ENCODE results near the gene EDEM3.
"Not testable (repeated sequence)": the region's sequence is repeated elsewhere in the genome, so short reads cannot be mapped to it uniquely, and the experiment has no call there.

EDEM3 gene

GRCh38 chr1:184740344-184740743 is 14.3 kb downstream of the EDEM3 start:
- DNase-seq (ENCODE audit: low spot score), result no peak

DNA sequence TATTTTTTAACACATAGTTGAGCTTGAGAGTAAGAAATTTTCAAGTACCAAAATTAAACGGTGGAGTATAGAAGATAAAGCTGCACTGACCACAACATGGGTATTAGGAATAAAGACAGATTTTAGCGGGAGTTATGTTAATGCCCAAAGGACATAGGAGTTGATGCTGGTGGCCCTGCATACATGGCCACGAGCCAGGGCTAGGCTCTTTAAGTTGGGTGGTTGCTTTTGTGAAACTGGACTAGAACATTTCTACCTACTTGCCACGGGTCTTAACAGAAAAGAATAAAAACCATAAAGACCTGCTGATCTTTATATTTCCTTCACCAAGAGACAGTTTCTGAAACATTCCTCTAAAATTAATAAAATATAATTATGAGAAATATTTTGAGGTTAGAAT is 14.9 kb downstream of the EDEM3 start:
- no peak for DNase-seq (ENCODE audit: low spot score)

- no peak for DNase-seq (ENCODE audit: low spot score)
These were observed 15.6 kb downstream of the EDEM3 start for GRCh38 chr1:184739070-184739469.

- peak; percentile 21 for DNase-seq (ENCODE audit: low spot score)
These were observed 19.7 kb downstream of the EDEM3 start for GRCh38 chr1:184734980-184735379.

DNA sequence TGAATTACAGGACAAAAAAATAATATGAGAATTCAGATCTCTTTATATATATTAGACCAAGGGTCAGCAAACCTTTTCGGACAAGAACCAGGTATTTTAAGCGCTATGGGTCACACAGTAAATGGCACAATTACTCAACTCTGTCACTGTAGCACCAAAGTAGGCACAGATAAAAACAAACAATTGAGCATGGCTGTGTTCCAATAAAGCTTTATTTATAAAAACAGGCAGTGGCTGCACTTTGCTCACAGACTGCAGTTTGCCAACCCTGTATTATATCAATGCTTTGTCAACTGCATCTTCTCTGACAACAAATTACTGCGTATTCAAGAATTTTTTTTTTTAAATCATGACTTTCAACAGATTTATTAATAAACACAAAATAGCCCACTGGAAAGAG is 29.8 kb downstream of the EDEM3 start:
- DNase-seq (ENCODE audit: low spot score), result no peak

DNA sequence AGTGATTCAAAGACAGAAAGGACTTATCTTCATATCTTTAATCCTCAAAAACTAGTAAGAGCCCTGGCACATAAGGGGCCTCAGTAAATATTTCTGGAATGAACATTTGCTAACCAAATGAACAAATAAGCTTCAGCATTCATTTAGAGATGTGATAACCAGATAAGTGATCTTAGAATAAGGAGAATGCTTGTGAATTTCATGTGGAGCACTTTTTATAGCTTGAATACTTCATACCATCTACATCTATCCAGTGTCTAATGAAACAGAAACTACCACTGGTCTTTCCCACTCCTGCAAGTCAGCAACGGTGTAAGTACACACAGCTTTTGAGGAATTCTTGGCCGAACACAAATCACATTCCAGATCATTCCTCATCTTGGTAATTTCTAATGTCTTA is 38.5 kb downstream of the EDEM3 start:
- DNase-seq (ENCODE audit: low spot score), result no peak

- no peak for DNase-seq (ENCODE audit: low spot score)
These were observed 45.2 kb downstream of the EDEM3 start for GRCh38 chr1:184709418-184709817.

DNA sequence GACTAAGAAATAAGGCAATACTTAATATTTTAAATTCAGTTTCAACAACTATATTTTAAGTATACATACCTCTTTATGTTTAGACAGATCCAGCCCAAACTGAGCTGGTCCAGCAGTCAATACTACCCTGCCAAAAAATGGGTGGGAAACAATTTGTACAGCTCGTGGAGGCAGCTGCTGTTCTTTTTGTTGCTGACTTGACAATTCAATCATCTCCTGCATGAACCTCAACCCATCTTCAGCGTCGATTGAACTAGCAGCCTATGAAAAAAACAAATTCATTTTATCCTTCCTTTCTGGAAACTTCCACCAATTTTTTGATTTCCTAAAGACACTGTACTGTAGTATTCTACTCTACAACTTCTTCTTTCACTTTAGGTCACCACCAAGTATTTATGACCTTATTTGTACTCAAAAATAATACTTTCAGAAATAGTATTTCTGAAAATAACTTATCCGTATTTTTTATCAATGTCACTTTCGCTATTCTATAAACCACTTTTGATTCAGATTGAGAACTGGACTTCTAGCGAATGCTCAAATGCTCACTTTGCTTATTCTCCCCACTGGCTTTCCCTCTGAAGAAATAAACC is 46.5 kb downstream of the EDEM3 start:
- no peak for DNase-seq (ENCODE audit: low spot score)

DNA sequence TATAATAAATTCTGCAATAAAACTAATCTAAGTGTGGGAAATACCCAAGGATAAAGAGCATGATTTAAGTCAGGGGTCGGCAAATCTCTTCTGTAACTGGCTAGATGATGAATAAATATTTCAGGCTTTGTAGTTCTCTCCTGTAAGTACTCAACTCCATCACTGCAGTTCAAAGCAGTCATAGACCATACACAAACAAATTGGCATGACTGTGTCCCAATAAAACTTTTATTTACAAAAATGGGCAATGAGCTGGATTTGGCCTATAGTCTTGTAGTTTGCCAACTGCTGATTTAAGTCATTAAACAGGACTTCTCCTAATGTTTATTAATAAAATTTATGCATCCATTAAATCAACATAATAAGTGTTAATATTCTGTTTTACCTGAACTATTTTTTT is 49.4 kb downstream of the EDEM3 start:
- DNase-seq (ENCODE audit: low spot score), result no peak

GRCh38 chr1:184701816-184702215 is 52.8 kb downstream of the EDEM3 start:
- no peak for DNase-seq (ENCODE audit: low spot score)

DNA sequence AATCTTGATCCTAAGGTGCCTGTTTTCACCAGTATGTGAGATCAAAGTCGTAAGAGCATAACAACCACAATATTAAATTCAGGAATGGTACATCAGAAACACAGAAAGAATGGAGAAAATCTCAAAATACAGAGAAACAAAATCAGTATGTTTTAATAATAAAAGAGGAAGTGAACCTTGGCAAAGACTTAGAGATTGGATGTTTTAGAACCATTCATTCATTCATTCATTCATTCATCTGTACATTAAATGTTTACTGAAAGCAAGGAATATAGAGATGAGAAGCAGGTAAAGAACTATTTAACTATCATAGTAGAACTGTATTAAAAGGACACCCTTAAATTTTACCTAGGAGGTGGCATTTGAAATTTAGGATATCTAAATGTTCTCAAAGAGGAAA is 55.7 kb downstream of the EDEM3 start:
- DNase-seq (ENCODE audit: low spot score), result no peak

DNA sequence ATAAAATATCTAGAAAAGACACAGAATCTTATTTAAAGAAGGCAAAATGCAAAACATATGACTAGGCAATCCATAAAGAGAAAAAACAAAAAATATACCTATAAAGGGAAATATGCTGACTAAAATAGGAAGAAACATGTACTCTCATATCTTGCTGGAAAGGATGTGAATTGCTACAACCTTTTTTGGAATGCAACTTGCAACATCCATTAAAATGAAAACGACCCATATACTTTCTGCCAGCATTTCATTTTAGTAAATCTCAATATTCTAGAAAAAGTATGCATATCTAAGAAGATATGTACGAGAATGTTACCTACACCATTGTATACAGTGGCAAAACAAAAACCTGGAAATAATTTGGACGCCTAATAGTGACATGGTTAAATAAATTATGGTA is 56.6 kb downstream of the EDEM3 start:
- DNase-seq (ENCODE audit: low spot score), result no peak

DNA sequence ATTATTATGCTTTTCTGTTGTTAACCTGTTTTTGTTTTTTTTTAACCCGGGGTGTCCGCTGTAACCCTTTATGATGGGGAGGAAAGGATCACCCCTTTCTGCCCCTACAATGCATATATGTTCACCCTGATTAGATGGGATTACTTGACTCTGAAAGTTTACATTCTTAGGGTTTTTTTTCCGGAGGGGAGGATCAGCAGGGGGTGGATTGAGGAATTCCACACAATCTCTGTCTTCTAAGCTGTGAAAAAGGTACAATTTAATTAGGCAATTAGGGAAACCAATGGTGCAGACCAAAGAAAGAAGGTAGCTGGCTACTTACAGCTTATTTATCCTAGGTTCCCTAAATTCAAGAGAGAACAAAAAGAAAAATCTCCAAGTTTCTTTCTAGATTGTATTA is 58.3 kb downstream of the EDEM3 start:
- no peak for DNase-seq (ENCODE audit: low spot score)

GRCh38 chr1:184695023-184695422 is 59.6 kb downstream of the EDEM3 start:
- DNase-seq (ENCODE audit: low spot score), result no peak

DNA sequence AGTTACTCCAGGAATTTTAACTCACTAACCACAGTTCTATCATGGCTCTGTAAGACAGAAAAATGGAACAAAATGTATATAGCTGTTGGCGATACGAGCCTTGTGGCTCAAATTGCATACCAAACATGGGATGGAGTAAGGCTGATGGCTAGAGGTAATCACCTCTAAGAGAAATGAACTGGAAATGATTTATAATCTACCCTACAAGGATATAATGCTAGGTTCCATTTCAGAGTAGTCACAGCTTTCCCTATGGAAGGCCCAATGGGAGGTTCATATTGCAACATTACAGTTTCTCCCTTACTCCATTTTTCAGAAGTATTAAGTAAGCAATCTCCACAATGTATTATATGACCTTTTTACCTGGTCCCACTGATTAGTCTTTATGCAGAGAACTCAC is 61.6 kb downstream of the EDEM3 start:
- no peak for DNase-seq (ENCODE audit: low spot score)

- DNase-seq (ENCODE audit: low spot score), result no peak
These were observed 62.8 kb downstream of the EDEM3 start for GRCh38 chr1:184691719-184692324.

- no peak for DNase-seq (ENCODE audit: low spot score)
These were observed 68.1 kb downstream of the EDEM3 start for GRCh38 chr1:184686540-184686939.

GRCh38 chr1:184685116-184685515 is 69.5 kb downstream of the EDEM3 start:
- no peak for DNase-seq (ENCODE audit: low spot score)

DNA sequence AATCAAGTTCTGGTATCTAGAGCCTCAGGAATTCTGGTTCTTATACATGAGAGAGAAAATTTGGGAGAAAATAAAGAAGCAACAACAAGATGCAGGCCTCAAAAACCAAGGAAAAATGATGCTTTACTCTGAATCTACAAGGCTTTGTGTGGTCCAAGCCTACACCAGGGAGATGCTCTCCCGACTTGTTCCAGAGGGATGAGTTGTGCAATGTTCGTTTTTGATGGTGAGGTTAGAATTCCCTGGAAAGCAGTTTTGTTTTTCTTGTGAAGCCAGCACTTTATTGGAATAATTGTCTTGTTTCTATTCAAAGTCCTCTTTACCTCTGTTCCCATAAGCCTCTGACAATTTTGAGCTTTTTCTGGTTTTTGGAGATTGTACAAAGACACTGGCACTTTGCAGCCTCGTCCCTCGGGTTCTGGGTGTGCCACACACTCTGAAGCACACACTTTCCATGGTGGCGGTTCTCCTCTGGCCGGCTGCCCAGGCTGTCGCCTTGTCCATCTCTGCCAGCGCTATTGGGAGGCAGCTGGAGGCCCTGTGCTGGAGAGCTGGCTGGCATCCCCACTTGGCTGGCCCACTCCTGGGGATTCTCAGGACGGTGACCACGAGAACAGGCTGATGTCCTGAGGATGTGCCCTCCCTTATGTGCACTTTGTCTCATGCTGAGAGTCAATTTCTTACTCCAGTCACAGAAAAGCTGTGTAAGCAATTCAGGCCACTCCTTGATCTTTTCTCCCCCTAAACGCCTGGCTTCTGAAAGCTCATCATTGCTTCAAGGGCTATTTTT is 70.2 kb downstream of the EDEM3 start:
- no peak for DNase-seq (ENCODE audit: low spot score)

DNA sequence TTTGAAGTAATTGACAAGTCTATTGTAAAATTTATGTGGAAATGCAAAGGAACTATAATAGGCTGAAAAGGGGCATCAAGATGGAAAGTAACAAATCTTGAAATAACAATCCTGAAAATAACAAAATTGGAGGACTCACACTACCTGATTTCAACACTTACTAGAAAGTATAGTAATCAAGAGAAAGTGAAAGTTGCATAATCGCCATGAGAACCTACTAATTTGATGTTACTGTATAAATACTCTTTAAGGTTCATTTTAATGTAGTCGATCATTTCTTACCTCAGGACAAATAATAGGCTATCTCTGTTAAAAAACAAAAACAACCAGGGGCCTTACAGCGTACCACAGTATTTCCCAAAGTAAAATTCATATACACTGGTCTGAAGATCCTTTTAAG is 71.7 kb downstream of the EDEM3 start:
- no peak for DNase-seq (ENCODE audit: low spot score)

DNA sequence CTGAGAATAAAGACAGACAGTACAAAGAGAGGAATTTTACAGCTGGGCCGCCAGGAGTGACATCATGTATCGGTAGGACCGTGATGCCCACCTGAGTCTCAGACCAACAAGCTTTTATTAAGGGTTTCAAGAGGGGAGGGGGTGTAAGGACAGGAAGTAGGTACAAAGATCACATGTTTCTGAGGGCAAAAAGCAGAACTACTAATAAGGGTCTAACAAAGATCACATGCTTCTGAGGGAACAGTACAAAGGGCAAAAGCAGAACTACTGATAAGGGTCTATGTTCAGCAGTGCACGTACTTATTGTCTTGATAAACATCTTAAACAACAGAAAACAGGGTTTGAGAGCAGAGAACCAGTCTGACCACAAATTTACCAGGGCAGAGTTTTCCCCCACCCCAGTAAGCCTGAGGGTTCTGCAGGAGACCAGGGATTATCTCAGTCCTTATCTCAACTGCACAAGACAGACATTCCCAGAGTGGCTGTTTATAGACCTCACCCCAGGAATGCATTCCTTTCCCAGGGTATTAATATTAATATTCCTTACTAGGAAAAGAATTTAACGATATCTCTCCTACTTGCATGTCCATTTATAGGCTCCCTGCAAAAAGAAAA is 73.9 kb downstream of the EDEM3 start:
- not testable (repeated sequence) for DNase-seq (ENCODE audit: low spot score)

DNA sequence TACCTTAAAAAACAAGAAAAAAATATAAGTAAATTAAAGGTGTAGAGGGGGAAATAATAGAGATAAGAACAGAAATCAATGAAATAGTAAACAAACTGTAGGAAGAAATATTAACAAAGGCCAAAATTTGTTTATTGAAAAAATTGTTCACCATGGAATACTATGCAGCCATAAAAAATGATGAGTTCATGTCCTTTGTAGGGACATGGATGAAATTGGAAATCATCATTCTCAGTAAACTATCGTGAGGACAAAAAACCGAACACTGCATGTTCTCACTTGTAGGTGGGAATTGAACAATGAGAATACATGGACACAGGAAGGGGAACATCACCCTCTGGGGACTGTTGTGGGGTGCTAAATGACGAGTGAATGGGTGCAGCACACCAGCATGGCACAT is 75.2 kb downstream of the EDEM3 start:
- not testable (repeated sequence) for DNase-seq (ENCODE audit: low spot score)

DNA sequence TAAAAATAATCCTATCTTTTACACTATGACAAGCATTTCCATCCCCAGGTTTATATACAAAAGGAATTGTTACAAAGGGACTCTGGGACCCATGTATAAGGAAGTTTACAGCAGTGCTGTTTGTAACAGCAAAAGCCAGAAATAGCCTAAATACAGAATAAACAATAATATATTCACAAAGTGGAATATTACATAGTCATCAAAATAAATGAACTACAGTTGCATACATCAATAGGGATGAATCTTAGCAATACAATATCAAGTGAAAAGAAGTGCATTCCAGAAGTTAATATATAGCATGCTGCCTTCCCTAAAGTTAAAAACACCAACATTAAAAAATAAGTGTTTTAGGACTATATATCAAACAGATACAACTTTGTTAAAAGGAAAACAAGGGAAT is 77.3 kb downstream of the EDEM3 start:
- no peak for DNase-seq (ENCODE audit: low spot score)

Data from germinal center (tissue), 1 donor.